ENCODE results near the gene RALGPS1. TPM values are rescaled to one million over a fixed set of nuclear protein-coding genes. Genes with fewer than 3 reads are reported as not detected.
"Not testable (repeated sequence)": the region's sequence is repeated elsewhere in the genome, so short reads cannot be mapped to it uniquely, and the experiment has no call there.

Gene RALGPS1
- total RNA-seq, 1 donor, result 1.6 TPM

DNA sequence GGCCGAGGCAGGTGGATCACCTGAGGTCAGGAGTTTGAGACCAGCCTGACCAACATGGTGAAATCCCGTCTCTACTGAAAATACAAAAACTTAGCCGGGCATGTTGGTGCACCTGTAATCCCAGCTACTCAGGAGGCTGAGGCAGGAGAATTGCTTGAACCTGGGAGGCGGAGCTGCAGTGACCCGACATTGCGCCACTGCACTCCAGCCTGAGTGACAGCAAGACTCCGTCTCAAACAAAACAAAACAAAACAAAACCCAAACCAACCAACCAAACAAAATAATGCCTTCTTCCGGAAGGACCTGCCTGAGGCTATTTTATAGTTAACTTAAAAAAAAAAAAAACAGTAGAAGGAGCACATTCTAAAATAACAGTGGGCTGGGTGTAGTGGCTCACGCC, 103.4 kb downstream of the RALGPS1 start:
- not testable (repeated sequence) for DNase-seq (ENCODE audit: low read depth in 2 of 3, low spot score in 2 of 3)

DNA sequence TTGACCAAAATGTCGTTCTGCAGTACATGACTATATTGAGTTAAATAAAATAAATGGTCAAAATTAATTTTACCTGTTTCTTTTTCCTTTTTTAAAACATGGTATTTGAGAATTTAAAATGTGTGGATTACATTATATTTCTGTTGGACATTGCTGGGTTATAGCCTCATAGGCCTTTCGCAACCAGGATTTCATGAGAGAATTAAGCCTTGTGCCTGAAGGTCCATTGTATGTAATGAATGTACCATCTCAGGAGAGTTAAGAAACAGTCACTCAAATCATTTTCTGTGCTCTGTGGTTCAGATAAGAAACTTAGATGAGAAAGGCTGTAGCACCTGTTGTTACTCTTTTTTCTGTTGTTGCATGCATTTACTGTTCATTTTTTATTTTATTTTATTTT, 104.4 kb downstream of the RALGPS1 start:
- no peak for DNase-seq (ENCODE audit: low read depth in 2 of 3, low spot score in 2 of 3)

DNA sequence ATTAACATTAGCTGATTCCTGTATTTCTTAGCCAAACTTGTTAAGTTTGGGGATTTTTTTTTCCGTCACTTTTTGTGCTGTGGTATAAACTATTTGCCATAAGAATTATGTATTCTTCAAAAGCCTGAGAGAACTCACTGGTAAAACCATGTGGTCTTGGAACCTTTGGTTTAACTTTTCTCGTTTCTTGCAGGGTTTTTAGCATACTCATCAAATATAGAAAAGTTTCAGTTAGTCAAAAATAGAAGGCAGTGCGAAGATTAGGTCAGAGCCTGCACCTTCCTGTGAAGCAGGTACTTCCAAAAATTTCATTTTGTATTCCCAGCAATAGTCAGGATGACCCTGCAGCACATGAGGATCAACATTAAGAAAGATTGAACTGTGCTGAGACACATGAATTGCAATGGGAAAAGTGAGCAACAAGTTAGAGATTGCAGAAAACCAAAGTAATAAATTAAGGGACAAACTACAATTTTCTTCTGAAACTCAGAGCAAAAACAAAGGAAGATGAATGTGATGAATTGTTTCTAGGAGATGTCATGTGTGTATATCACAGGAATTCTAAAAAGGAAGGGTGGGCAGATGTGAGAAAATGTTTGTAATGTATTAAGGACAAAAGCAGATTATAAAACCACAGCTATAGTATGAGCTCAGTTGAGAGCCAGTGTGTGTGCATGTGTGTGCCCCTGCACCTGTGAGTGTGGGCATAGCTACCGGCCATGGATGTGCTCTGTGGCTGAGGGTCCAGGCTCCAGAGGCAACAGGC, 105.6 kb downstream of the RALGPS1 start:
- DNase-seq (ENCODE audit: low read depth in 2 of 3, low spot score in 2 of 3), result no peak

DNA sequence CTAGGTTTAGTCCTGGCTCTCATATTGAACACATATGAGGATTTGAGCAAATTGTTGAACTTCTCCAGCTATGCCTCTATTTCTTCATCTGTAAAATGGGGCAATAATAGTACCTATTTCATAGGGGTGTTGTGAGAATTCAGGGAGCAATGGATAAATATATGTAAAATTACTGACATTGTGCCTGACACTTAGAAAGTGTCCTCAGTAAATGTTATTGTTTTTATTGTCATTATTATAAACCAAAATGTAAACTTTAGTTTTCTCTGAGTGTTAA, 106.2 kb downstream of the RALGPS1 start:
- no peak for DNase-seq (ENCODE audit: low read depth in 2 of 3, low spot score in 2 of 3)

DNA sequence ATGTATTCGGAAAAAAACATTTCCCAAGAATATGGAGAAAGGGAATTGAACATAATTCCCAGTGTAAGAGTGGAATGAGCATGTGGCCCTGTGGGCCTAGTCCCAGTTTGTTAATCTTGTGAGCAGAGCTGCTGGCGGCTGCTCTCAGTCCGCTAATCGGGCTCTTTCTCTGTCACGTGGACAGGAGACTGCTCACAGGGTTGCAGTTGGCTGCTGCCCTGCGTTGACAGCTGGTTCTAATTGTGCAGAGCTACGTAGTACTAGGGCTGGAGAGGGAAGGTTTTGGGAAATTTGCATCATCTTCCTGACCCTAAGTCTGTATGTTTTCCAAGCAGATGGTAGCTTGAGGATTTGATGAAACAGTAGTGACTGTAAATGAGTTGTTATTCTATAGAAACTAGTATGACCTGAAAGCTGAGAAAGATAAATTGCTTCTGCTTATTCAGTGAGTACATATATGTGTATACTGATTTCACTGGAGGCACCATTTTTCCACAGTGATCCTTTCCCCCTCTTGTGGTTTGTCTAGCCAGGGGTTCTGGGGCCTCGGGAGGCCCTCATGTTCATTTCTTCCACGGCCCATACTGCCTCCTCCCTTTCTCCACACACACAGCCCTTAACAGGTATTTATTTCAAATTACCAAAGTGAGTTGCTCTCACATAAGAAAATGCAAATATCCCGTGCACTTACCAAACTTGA, 107.2 kb downstream of the RALGPS1 start:
- no peak for DNase-seq (ENCODE audit: low read depth in 2 of 3, low spot score in 2 of 3)

DNA sequence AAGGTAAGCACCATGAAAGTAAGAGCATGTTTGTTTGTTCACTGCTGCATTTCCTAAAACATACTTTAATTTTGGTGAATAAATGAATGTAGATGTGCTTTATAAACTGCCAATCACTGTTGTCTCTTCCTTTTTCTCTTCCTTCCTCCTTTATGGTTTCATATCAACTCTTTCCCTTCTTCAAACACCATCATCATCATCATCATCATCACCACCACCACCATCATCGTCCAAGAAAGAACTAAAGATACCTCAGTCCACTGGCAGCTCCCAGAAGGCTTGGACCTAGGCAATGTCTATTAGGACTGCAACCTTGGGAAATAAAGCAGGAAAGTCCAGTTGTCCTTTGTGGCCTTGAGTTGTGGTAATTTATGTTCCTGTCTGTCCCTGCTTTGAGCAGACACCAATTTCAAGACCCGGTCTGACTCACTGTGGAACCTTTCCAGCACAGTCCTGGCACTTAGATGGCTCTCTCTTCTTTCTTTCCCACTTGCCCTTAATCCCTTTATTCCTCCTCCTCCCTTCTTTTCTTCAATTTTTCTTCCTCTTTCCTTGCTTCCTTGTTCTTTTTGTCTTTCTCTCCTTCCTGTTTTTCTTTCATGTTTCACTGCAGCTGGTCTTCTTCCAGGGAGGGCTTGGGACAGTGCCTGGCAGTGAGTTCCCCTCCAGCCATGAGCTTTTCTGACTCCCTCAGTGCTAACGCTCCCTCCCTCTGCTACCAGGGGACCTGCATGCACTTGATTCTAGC, 108.5 kb downstream of the RALGPS1 start:
- no peak for DNase-seq (ENCODE audit: low read depth in 2 of 3, low spot score in 2 of 3)

DNA sequence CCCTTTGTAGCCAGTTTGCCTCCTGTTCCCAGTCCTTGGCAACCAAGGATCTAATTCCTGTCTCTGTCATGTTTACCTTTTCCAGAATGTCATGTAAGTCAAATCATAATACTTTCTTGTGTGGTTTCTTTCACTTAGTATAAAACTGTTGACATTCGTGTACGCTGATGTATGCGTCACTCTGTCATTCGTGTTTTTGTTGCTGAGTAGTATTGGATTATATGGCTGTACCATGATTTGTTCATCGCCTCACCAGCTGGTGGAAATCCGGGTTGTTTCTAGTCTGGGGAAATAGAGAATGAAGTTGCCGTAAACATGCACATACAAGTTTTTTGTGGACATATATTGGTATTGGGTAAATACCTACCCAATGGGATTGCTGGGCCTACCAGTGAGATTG, 110.5 kb downstream of the RALGPS1 start:
- no peak for DNase-seq (ENCODE audit: low read depth in 2 of 3, low spot score in 2 of 3)

DNA sequence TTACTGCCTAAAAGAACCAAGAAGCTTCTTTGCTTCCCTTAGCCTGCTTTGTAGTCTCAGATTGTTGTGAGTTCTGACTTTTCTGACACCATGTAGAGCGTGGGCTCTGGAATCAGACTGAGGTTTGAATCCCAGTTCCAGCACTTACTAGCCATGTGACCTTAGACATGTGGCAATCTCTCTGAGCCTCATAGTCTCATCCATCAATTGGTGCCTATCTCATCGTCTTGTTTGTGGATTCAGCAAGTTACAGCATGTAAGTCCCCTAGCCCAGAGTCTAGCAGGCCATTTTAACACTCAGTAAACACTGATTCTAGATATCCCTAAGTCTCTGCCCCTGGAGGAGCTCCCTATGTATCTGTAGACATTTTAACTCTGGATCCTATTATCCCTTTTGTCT, 113.1 kb downstream of the RALGPS1 start:
- no peak for DNase-seq (ENCODE audit: low read depth in 2 of 3, low spot score in 2 of 3)

DNA sequence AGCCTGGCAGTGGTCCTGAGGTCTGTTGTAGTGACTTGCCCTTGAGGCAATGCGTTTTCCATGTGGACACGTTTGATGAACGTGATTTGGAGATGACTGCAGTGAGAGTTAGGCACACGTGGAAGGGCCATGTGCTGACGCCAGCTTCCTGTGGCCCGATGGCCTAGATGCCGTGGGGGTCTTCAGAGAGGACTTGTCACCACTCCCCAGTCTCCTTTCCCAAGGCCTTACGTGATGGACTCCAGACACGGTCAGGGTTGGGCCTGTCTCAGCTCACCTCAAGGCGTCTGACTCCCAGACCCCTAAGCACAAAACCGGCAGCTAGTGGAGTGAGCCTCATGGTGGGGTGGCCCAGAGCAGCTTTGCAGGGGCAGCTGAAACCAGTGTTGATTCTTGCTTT, 115.0 kb downstream of the RALGPS1 start:
- DNase-seq (ENCODE audit: low read depth in 2 of 3, low spot score in 2 of 3), result no peak

DNA sequence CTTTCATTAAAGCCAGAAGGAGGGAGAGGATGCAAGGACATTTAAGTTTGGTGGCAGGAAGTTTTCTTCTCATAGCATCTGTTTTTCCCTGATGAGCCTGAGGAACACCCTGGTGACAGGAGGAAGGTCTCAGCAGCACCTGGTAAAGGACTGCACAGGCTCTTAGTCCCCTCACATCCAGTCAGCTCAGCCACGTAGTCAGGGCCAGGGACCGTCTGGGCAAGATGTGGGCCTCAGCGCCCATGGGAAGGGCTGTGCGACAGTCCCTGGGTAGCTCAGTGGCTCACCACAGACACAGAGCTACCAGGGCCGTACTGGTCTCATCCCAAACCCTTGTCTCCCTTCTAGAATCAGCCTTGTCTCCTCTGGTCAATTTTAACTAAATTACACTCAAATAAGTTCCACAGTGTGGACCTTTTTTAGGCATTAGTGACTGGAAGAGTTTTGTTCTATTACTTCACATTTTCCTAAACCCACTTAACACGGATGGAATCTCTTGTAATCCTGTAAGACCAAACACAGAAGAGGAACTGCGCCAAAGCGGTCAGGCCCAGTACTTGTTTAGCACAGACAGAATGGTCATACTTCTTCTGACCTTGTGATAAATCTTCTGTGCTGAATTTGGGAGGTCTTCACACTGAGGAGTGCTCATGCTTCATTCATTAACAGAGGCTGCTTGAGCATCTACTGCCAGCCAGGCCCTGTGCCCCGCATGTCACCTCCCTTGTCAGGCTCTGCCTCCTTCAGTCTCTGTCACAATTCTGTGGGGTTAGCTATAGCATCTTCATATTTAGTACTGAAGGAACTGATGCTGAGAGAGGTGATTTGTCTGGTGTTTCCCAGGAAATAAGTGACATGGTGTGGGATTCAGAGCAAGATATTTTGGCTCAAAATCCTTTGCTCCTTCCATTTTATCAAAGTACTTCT, 116.5 kb downstream of the RALGPS1 start:
- DNase-seq (ENCODE audit: low read depth in 2 of 3, low spot score in 2 of 3), result no peak

DNA sequence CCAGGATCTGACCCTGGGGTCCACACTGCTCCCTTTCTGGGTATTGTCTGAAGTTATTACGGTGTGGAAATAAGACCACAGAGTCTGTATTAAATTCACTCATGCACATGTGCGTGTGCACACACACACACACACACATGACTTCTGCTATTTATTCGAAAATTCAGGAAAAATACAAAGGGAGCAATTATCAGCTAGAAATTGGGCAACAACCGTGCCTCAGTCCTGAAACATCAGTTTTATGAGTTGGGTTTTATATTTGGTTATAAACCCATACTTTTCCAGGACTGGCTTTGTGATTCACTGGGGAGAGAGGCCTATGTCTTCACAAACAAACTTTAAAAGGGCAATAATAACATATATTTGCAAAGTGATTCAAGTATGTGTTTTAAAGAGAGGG, 117.7 kb downstream of the RALGPS1 start:
- no peak for DNase-seq (ENCODE audit: low read depth in 2 of 3, low spot score in 2 of 3)

DNA sequence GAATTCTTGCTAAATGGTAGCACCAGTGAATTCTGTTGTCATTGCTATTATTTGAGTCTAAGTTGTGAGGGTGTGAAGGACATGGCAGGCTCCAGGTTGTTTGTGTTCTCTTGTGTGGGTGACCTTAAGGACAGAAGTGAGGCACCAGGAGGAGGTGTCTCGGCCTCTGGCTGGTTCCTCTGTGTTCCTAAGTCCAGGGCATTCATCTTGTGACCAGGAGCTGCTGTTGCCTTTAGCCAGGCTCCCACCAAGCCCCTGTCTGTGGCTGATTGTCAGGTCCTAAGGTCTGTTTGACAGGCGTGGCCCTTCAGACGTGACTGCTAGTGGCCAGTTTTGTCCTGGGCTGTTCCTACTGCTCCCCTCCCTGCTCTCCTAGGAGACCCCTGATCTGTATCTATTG, 118.5 kb downstream of the RALGPS1 start:
- DNase-seq (ENCODE audit: low read depth in 2 of 3, low spot score in 2 of 3), result no peak

DNA sequence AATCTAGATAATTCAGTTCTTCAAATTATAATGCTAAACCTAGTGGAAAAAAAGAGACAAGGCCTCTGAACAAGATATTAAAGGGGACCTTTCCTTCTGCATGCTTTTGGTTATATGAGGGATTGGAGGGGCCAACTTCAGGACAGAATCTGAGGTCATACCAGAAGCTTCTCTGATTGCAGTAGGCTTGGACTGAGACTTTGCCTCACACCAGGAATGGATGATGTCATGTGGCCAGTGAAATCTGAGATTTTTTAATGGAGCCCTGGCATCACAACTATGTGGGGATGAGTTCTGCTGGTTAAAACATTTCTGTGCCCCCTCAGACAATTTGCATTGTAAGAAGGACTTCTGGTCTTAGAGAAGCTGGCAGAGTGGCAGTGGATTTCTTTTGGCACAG, 119.2 kb downstream of the RALGPS1 start:
- no peak for DNase-seq (ENCODE audit: low read depth in 2 of 3, low spot score in 2 of 3)

DNA sequence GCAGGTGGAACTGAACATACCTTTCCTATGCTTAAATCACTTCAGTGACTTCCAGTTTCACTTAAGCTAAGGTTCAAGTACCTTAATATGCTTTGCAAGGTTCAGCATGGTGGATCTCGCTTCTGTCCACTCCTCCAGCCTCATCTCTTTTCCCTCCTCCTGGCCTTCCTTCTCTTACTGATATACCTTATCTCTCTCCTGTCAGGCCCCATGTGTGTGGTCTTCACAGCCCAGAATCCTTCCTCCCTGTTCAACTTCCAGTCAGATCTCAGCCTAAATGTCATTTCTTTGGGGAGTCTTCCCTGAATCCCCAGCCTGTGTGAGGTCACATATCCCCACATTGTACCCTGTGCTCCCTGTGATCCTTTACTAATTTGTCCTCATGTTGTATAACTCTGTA, 120.1 kb downstream of the RALGPS1 start:
- no peak for DNase-seq (ENCODE audit: low read depth in 2 of 3, low spot score in 2 of 3)

DNA sequence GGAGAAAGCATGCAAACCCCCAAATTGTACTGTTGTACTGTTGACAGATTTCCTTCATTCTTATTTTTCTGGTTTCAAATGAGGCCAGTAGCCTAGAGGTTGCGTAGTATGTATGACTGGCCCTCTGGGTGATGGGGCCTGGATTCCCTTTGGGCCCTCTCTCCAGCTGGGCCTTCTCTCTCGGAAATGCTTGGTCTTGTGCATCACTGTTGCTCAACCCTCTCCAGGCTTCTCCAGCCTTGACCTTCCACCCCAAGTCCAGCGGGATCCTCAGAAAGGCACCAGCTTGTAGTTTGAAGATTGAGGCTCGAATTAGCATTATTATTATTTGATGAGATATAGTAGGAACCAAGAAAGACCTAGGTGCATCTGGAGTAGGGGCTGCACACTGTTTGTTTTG, 120.8 kb downstream of the RALGPS1 start:
- no peak for DNase-seq (ENCODE audit: low read depth in 2 of 3, low spot score in 2 of 3)

DNA sequence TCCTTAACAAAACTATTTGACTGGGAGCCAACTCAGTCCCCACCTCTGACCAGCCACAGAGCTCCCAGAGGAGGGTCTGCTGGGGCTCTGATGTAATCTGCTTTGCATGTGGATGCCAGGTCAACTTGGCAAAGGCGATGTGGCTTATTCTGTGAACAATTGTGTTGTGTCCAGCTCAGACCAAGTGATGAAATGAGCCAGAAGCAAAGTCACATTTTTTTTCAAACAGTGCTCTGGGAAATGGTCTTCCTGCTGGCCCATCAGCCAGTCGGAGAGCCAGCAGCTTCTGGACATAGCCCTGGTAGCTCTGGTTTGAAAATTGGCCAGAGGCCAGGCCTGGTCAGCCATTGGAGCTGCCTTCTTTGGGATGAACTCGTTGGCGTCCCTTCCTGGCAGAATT, 121.4 kb downstream of the RALGPS1 start:
- no peak for DNase-seq (ENCODE audit: low read depth in 2 of 3, low spot score in 2 of 3)

DNA sequence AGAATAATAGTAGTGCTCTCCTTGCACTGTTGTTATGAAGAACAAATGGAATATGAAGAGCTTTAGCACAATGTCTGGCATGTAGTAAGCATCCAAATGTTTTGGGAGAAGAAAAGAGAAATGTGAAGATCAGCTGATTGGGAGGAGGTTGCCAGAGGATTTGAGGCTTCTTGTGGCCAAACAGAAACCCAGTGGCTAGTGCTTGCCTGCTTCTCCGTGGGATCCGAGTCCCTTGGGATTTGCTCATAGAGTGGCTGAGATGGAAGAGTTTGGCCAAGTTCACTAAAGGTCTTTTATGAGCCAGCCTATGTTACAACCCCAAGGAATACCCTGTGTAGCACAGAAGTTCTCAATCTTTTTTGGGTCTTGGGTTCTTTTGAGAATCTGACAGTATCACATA, 121.9 kb downstream of the RALGPS1 start:
- DNase-seq (ENCODE audit: low read depth in 2 of 3, low spot score in 2 of 3), result no peak

DNA sequence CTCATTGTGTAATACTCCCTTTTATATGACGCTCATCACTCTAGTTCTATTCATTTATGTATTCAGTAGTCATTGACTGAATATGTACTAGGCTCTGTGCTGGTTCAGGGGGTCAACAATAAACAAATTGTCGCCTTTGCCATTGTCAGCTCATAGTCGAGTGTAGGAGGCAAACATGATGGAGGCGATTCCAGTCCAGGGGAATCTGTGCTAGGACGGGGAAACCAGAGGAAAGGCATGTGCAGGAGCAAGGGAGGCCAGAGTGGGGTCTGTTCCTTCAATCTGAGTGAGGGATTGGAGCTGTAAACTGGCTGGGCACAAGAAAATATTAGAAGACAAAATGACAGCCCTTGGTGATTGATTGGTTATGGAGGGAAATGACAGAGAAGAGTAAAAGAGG, 123.9 kb downstream of the RALGPS1 start:
- no peak for DNase-seq (ENCODE audit: low read depth in 2 of 3, low spot score in 2 of 3)

DNA sequence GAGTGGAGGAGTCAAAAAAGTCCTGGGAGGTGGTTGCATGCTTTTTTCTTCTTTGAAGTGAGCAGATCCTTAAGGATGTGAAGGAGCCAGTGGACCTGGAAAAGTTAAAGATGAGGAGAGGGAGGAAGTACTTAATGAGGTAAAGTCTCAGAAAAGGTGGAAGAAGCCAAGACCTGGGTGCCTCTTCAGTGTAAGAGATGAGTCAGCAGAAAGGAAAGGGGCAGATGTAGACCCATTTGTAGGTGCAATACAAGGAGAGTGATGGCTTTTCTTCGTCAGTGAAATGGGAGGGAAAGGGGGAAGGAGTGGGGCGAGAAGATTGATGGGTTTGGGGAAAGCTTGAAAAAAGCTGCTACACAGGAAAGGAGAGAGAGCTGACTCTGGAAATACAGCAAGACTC, 124.9 kb downstream of the RALGPS1 start:
- DNase-seq (ENCODE audit: low read depth in 2 of 3, low spot score in 2 of 3), result no peak

DNA sequence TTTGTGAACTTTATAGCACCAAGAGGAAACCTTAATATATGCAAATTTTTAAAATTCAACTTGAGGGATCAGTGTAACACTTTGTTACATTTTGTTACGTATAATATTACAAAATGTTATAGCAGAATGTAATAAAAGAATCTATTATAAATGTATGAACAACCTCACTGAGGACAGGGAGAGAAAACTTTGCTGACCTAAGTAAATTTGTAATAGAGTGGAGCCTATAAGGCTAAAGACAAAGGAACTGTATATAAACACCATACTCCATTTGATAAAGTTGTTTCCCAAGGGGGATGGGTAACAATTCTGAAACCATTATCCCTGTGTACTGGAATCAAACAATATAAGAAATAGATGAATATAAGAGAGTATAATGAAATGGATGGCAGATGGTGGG, 130.6 kb downstream of the RALGPS1 start:
- DNase-seq (ENCODE audit: low read depth in 2 of 3, low spot score in 2 of 3), result no peak

DNA sequence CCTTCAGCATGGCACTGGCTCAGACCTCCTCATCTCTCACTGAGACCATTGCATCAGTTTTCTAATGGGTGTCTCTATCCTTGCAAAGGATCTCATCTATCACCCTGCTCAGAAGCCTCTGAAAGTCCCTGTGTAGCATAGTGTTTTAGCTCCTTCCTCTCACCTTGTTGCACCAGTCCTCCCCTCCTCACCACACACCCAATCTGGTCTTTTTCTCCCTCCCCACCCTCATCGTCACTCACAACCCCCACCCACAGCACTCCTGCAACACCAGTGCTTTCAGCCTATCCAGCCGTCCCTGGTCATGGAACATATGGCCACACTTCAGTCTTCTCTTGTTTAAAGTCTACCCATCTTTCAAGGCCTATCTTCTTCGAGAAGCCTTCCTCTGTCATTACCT, 133.4 kb downstream of the RALGPS1 start:
- DNase-seq (ENCODE audit: low read depth in 2 of 3, low spot score in 2 of 3), result no peak

Measured in hematopoietic multipotent progenitor cell (in vitro differentiated cells).